AG08396 (cell line): ENCODE data around the gene PRRT2.
"Not testable (repeated sequence)": the region's sequence is repeated elsewhere in the genome, so short reads cannot be mapped to it uniquely, and the experiment has no call there.

ENCODE experiments used
- DNase-seq: peaks from one replicate; pipeline ENCODE4 v3.0.0; 2012; ENCODE audit warnings: low spot score, mixed read lengths

The PRRT2 gene

DNA sequence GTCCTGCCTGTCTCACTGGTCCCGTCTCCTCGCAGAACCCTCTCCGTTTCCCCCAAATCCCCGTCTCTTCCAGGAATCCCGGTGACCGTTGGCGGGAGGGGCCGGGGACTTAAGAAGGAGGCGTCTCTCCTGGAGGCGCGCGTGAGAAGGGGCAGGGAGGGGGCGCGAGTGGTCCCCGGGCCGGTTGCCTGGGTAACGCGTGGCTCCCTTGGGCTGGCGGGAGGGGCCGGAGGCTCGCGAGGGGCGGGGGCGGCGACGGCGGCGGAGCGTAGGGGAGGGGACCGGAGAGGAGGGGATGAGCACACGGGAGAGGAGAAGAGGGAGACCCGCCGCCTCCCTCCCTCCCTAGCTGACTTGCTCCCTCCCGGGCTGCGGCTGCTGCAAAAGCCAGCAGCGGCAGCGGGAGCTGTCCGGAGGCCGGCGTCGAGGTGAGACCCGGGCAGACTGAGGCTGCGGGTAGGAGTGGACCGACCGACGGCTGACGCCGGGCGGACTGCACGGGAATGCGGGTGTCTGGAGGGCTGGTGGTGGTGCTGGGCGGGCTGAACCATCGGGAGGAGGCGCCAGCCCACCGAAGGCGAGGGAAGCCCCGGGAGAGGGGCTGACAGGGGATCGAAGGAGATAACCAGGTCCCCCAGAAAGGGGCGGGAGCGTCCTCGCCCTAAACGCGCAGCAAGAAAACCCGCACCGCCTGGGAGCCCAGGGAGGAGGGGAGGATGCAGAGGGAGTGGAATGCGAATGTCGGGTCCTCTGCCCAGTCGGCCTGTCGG is at the start of gene PRRT2:
Gene PRRT2, plus strand, starts transcription at position 298 of the 770 bp plus-strand sequence. CDS start 862 bp downstream, outside the sequence.
- peak; percentile 53 for DNase-seq

DNA sequence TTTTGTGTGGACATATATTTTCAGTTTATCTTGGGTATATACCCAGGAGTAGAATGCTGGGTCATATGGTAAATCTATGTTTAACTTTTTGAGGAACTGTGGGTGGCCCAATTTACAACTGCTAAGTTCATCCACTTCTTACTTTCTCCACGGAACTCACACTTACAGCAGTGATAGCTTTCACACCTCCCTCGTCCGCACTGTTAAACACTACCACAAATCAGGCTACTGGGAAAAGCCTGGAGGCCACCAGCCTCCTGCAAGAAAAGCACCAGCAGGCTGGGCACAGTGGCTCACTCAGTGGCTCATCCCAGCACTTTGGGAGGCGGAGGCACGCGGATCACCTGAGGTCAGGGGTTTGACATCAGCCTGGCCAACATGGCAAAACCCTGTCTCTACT is 48.7 kb upstream of the PRRT2 start:
- no peak for DNase-seq

DNA sequence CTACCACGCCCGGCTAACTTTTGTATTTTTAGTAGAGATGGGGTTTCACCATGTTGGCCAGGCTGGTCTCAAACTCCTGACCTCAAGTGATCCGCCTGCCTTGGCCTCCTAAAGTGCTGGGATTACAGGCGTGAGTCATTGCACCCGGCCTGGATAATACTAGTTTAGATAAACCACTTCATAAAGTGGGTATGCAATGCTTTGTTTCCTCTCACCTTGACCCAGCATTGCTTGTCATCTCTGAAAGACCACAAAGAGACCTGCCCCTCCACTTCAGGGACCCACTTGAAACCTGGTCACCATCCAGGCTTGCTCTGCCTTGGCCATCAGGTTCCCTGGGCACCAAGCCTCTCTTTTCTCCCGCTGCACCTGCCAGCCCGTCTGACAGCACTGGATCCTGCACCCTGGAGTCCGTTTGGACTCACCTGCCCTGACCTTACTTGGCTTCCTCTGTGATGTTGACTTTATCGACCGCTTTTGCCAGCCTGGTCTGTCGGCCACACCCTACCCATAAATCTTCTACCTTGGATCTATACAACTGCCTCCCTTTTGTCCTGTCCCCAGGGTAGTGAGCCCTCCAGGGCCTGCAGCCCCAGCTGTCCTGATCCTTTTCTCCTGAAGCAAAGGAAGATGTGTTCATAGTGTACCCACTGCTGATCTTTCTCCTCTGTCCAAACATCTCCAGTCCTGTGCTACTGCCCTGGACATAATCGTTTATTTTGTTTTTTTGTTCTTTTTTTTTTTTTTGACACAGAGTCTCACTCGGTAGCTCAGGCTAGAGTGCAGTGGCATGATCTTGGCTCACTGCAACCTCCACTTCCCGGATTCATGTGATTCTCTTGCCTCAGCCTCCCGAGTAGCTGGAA is 46.6 kb upstream of the PRRT2 start:
- no peak for DNase-seq

DNA sequence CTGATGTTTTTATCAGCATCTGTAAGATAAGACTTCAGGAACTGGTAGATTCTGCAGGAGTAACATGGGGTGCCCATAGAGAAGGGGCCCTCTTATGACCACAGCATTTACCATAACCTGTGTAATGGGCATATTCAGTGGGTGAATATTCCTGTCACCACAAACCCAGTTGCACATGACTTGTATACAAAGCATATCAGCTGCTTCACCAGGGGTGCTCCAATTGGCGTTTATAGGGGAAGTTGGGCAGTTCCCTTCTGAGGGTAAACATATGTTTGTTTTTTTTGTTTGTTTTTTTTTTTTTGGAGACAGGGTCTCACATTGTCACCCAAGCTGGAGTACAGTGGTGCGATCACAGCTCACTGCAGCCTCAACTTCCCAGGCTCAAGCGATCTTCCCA is 45.4 kb upstream of the PRRT2 start:
- no peak for DNase-seq

DNA sequence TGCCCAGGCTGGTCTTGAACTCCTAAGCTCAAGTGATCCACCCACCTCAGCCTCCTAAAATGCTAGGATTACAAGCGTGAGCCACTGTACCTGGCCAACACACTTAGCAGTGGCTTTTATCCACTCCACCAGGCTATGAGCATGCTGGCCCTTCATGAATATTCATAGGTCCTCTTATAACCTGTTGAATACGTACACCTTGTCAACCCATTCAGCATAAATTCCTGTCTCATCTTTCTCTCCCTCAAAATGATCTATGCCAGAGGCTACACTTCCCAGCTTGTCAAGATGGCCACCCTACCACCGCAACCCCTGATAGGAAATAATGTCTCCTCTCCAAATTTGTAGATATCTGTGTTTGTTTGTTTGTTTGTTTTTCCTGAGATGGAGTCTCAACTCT is 44.9 kb upstream of the PRRT2 start:
- no peak for DNase-seq

DNA sequence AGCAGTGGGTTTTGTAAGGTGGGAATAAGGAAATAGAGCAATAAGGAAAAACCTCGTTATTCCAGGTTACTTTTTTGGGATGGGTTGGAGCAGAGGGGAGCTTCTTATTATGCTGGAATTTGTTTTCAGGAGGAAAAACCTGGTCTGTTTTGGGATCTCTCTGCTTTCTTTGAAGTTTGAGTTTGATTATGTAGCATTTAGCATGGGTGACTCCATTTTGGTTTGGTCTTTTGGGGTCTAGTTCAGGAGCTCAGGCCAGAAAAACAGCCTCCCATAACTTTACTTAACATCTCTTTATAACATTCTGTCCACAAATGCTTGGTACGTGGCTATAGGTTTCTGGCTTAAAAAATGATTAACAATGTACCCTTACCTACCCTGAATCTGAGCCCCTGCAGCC is 42.5 kb upstream of the PRRT2 start:
- no peak for DNase-seq

DNA sequence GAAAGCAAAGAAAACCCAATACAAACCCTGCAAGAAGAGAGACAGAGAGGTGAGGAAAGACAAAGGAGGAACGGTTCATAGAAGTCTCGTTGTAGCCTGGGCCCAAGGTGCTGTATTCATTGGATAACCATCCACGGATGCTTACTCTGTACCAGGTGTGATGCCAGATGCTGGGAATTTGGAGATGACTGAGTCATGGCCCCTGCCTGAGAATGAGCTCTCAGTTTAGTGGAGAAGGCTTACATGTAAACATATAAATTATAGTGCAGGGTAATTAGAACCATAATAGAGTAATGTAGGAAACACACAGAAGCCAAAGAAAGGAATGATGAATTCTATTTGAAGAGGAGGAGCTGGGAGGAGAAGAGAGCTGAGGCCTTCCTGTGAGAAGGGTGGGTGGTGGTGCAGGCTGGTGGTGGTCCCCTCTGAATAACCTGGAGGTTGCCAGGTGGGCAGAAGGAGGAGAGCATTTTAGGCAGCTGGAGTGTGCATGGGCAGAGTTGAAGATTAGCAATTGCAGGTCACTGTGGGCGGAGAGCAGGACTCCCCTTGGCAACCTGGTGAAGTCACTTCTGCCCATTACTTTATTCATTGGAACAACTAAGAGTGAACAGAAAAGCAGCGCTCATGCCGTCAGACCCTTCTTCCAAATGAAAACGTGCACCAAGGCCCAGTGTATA is 41.6 kb upstream of the PRRT2 start:
- no peak for DNase-seq

DNA sequence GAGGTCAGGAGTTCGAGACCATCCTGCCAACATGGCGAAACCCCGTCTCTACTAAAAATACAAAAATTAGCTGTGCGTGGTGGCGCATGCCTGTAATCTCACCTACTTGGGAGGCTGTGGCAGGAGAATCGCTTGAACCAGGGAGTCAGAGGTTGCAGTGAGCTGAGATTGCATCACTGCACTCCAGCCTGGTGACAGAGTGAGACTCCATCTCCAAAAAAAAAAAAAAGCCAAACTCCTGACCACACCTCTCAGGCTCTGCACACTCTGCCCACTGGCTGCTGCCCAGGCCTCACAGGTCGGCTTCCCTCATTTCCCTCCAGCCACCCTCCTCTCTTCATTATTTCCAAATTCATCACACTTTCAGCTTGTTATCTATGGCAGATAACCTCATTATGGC is 39.7 kb upstream of the PRRT2 start:
- not testable (repeated sequence) for DNase-seq

DNA sequence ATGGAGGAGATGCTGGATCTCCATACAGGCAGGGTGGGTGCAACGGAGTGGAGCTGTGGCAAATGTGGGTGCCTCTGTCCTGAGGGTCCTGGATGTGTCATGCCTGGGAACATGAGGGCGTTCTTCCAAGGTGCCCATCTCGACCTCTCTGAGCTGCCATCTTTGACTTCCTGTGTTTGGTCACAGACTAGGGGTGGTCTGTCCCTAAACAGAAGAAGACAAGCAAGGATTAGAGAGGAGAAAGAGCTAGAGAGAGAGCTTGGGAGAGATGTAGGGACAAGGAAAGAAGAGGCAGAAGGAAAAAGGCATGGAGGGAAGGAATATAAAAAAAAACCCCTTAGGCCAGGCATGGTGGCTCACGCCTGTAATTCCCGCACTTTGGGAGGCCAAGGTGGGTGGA is 37.3 kb upstream of the PRRT2 start:
- DNase-seq = no peak

DNA sequence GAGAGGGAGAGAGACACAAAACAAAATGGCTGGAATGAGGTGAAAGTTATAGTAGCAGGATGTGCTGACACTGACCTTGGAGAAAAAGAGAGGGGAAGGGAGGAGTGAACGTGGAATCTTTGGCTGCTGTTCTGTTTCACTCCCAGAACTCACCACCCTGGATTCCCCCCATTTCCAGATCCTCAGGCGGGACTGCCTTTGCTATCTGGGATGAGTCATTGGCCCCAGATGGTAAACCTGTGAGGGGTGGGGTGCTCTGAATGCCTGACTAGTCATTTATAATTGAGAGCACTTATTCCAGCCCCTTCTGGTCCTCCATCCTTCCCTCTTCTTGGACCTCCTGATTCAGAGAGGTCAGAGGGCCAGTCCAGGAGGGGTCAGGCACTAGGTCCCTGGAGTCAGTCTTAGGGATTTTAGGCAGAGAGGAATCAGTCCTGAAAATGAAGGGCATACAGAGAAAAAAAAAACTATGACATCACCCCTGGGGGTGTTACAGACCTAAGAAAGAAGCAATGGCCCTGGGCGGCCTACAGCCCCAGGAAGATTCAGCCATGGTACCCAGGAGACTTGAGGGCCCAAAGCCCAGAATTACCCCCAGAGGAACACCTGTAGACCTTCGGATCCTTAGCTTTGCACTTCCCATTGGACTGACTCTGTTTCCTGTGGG is 36.1 kb upstream of the PRRT2 start:
- no peak for DNase-seq

DNA sequence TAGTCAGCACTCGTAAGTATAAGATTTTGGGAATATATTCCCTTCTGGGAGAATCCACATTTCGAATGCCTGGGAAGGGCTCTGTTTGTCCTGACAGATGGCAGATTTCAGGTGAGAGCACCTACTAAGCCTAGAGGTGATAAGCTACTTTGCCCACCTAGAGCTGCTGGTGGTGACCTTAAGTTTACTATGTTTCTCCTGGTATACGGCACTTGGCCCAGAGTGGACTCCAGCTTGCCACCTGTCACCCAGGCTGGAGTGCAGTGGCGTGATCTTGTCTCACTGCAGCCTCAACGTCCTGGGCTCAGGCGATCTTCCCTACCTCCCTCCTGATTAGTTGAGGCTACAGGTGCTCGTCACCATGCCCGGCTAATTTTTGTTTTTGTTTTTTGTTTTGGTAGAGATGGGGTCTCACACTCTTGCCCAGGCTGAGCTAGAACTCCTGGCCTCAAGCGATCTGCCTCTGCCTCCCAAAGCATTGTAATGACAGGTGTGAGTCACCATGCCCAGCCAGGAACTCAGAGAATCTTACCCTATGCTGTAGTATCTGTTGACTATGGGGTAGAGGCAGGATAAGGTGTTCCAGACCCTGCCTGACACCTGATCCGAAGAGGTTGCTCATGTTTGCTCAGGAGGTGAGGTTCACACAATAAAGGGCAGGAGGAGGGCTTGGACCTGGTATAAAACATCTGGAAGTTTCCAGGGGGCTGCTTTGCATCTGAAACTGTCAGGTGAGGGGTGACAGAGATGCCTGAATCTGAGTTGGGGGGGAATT is 34.2 kb upstream of the PRRT2 start, which contains the start of gene ZG16:
Gene ZG16, plus strand, starts transcription at position 681 of the 775 bp plus-strand sequence. CDS start 1,011 bp downstream, outside the sequence.
- no peak for DNase-seq

DNA sequence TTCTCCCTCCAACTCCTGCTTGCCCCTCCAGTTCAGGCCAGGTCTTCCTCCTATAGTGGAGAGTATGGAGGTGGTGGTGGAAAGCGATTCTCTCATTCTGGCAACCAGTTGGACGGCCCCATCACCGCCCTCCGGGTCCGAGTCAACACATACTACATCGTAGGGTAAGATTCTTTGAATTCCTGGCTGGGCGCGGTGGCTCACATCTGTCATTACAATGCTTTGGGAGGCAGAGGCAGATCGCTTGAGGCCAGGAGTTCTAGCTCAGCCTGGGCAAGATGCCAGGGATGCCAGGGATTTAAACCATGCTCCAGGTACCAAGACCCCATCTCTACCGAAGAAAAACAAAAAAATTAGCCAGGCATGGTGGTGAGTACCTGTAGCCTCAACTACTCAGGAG is 32.5 kb upstream of the PRRT2 start:
- DNase-seq = no peak

DNA sequence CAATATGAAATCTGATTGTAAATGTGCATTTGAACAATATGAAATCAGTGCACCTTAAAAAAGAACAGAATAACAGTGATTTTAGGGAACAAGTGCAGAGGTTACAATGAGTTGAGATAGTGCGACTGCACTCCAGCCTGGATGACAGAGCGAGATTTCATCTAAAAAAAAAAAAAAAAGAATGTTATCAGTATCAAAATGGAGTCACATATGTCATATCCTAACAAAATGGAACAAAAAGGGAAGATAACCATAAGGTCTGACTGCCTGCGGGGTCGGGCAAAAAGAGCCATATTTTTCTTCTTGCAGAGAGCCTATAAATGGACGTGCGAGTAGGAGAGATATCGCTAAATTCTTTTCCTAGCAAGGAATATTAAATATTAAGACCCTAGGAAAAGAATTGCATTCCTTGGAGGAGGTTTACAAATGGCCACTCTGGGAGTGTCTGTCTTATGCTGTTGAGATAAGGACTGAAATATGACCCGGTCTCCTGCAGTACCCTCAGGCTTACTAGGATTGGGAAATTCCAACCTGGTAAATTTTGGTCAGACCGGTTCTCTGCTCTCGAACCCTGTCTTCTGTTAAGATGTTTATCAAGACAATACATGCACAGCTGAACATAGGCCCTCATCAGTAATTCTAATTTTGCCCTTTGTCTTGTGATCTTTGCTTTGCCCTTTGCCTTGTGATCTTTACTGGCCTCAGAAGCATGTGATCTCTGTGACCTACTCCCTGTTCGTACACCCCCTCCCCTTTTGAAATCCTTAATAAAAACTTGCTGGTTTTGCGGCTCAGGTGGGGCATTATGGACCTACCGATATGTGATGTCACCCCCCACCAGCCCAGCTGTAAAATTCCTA is 28.7 kb upstream of the PRRT2 start:
- DNase-seq = not testable (repeated sequence)

DNA sequence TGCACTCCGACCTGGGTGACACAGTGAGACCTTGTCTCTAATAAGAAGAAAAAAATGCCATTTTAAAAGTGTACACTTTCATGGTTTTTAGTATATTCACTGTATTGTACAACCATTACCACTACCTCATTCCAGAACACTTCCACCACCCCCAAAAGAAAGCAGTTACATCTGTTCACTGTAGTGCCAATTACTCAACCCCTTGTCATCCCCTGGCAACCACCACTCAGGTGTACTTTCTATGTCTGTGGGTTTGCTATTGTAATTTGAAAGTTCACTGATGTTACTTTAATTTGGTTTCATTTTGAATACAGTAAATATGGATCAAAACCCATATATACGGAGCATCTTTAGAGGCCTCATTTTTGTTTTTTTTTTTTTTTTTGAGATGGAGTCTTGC is 27.8 kb upstream of the PRRT2 start:
- no peak for DNase-seq

DNA sequence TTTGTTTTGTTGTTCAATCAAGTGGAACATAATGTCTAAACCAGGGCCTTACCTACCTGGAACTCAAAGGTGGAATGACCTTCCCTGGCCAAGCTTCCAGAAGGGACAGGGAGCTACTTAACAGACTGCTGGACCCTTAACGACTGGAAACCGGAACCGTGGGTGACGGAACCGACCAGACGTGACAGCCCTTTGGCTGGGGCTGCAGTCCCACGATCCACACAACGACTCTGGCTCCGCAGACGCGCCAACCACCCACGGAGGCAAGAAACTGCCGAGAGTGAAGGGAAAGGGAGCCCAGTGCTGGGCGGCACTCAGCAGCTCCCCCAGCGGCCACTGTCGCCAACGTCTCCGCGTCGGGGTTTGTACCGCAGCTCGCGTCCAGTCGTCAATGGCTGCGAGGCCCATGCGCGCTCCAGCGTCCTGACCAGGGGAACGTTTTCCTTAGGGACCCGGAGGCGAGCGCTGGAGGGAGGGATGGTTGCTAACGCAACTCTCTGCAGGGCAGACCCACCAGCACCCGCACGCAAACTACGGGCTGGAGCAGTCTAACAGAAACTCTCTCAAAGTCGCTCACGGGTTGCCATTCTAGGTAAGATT is 27.0 kb upstream of the PRRT2 start:
- DNase-seq = peak; percentile 79

DNA sequence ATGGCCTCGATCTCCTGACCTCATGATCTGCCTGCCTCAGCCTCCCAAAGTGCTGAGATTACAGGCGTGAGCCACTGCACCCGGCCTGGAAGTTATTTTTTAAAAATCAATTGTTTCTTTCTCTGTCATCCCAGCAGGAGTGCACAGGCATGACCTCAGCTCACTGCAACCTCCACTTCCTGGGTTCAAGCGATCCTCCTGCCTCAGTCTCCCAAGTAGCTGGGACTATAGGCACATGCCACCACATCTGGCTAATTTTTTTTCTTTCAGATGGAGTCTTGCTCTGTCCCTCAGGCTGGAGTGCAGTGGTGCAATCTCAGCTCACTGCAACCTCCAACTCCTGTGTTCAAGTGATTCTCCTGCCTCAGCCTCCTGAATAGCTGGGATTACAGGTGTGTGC is 24.8 kb upstream of the PRRT2 start:
- DNase-seq = not testable (repeated sequence)

DNA sequence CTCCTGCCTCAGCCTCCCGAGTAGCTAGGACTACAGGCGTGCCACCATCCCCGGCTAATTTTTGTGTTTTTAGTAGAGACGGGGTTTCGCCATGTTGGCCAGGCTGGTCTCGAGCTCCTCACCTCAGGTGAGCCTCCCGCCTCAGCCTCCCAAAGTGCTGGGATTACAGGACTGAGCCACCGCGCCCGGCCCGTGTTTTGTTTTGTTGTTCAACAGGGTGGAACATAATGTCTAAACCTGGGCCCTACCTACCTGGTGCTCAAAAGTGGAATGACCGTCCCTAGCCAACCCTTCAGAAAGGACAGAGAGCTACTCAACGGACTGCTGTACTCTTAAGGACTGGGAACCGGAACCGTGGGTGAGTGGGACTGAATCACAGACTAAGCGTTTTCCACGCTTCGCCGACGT is 22.2 kb upstream of the PRRT2 start:
- no peak for DNase-seq

DNA sequence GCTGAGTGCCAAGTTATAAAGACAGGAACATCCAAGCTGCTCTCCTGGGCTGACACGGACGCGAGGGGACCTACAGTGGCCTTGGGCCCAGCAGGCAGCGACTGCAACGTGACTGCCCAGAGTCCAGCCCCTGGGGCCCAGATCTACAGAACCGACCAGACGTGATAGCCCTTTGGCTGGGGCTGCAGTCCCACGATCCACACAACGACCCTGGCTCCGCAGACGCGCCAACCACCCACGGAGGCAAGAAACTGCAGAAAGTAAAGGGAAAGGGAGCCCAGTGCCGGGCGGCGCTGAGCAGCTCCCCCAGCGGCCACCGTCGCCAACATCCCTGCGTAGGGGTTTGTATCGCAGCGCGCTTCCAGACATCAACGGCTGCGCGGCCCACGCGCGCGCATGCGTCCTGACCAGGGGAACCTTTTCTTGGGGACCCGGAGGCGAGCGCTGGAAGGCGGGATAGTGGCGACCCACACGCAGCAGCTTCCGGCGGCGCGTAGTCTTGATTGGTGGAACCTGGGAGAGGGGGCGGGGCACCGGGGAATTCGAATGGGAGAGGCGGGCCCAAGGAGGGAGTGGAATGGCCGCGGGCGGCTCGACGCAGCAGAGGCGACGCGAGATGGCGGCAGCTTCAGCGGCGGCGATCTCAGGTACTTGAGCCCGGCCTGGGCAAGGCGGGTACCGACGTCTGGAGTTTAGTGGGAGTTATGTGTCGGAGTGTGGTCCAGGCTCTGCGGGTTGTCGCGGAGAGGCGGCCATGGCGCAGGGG is 21.6 kb upstream of the PRRT2 start, which contains the start of gene KIF22:
Gene KIF22, plus strand, starts transcription at position 569 of the 766 bp plus-strand sequence. Its CDS starts 9 bp downstream, at position 578.
- DNase-seq = peak; percentile 99
